WTC11 (cell line): ENCODE measurements around the gene C1QB. TPM values are rescaled to one million over a fixed set of nuclear protein-coding genes. Genes with fewer than 3 reads are reported as not detected.

Experiments used
- ATAC-seq: fragments of 200-7000 bp; cut with Tn5 transposase; 2 replicates; pipeline ENCODE4 v1.10.0; 2021; ENCODE audit warnings: mild to moderate bottlenecking, moderate library complexity
- CTCF ChIA-PET: fragments of 300-600 bp; sonication (Branson Sonifier 250); formaldehyde crosslinking; loops from one replicate; lab custom pipeline; 2021; ENCODE audit warnings: antibody characterized with exemption; lab: Charles Lee
- POLR2A ChIA-PET: fragments of 350-600 bp; sonication (Branson Sonifier 250); formaldehyde crosslinking; loops from one replicate; lab custom pipeline; 2021; ENCODE audit warnings: antibody characterized with exemption; lab: Charles Lee
- DNase-seq: peaks from one replicate; pipeline ENCODE4 v3.0.0; 2021; ENCODE audit warnings: low spot score
- H3K27ac Mint-ChIP-seq: 2 replicates; pipeline ENCODE4 v1.8.0; 2021; ENCODE audit warnings: mixed read lengths
- H3K27me3 Mint-ChIP-seq: 2 replicates; pipeline ENCODE4 v1.8.0; 2021; ENCODE audit warnings: low read depth, mild to moderate bottlenecking, moderate library complexity, mixed read lengths
- H3K36me3 Mint-ChIP-seq: 2 replicates; pipeline ENCODE4 v1.8.0; 2021; ENCODE audit warnings: mixed read lengths
- H3K4me1 Mint-ChIP-seq: 2 replicates; pipeline ENCODE4 v1.8.0; 2022; ENCODE audit warnings: mixed read lengths
- H3K4me3 Mint-ChIP-seq: 2 replicates; pipeline ENCODE4 v1.8.0; 2021; ENCODE audit warnings: mild to moderate bottlenecking, moderate library complexity, mixed read lengths
- H3K9me3 Mint-ChIP-seq: 2 replicates; pipeline ENCODE4 v1.8.0; 2021; ENCODE audit warnings: mixed read lengths
- E2F1 ChIP-seq: sonication (generic); formaldehyde crosslinking; IDR thresholded peaks from 2 replicates; pipeline ENCODE4 v1.8.0; 2022; ENCODE audit warnings: mild to moderate bottlenecking, missing genetic modification reagents
- FOXJ3 ChIP-seq: sonication (generic); formaldehyde crosslinking; IDR thresholded peaks from 2 replicates; pipeline ENCODE4 v1.9.0; 2021; ENCODE audit warnings: missing genetic modification reagents, mild to moderate bottlenecking, borderline replicate concordance
- FOXP1 ChIP-seq: sonication (generic); formaldehyde crosslinking; IDR thresholded peaks from 2 replicates; pipeline ENCODE4 v1.8.0; 2022; ENCODE audit warnings: missing genetic modification reagents, mild to moderate bottlenecking, moderate library complexity, borderline replicate concordance
- JAZF1 ChIP-seq: fragments of 250-450 bp; sonication (Bioruptor Pico); IDR thresholded peaks from 2 replicates; pipeline ENCODE4 v1.9.0; 2021; ENCODE audit warnings: moderate library complexity, mild to moderate bottlenecking, inconsistent platforms
- PREB ChIP-seq: sonication (generic); formaldehyde crosslinking; IDR thresholded peaks from 2 replicates; pipeline ENCODE4 v1.8.1; 2022; ENCODE audit warnings: mild to moderate bottlenecking, missing genetic modification reagents, moderate library complexity, borderline replicate concordance
- SMAD3 ChIP-seq: sonication (generic); formaldehyde crosslinking; IDR thresholded peaks from 2 replicates; pipeline ENCODE4 v1.8.0; 2022; ENCODE audit warnings: missing genetic modification reagents, mild to moderate bottlenecking, borderline replicate concordance
- SOX15 ChIP-seq: fragments of 250-450 bp; sonication (Bioruptor Pico); IDR thresholded peaks from 2 replicates; pipeline ENCODE4 v1.9.0; 2021; ENCODE audit warnings: mild to moderate bottlenecking
- SP1 ChIP-seq: sonication (generic); formaldehyde crosslinking; conservative IDR thresholded peaks from 2 replicates; pipeline ENCODE4 v1.8.1; 2022; ENCODE audit warnings: missing genetic modification reagents
- USF1 ChIP-seq: sonication (generic); formaldehyde crosslinking; IDR thresholded peaks from 2 replicates; pipeline ENCODE4 v1.8.0; 2022; ENCODE audit warnings: mild to moderate bottlenecking, missing genetic modification reagents
- ZBTB21 ChIP-seq: sonication (generic); formaldehyde crosslinking; IDR thresholded peaks from 2 replicates; pipeline ENCODE4 v1.8.1; 2023; ENCODE audit warnings: mild to moderate bottlenecking, missing genetic modification reagents, borderline replicate concordance
- ZNF121 ChIP-seq: sonication (generic); formaldehyde crosslinking; IDR thresholded peaks from 2 replicates; pipeline ENCODE4 v1.8.0; 2023; ENCODE audit warnings: missing genetic modification reagents
- ZNF532 ChIP-seq: fragments of 250-450 bp; sonication (Bioruptor Pico); IDR thresholded peaks from 2 replicates; pipeline ENCODE4 v1.9.0; 2021; ENCODE audit warnings: mild to moderate bottlenecking, borderline replicate concordance
- total RNA-seq: library from RNA; stranded (reverse); gene quantifications from 3 replicates; pipeline ENCODE4 v1.2.3, GENCODE V29; 2021
- TF ChIP-seq, protein P1 (sequence below): sonication (generic); formaldehyde crosslinking; IDR thresholded peaks from 2 replicates; pipeline ENCODE4 v1.8.1; 2023; ENCODE audit warnings: mild to moderate bottlenecking, missing genetic modification reagents, moderate library complexity
- TF ChIP-seq, protein P2 (sequence below): sonication (generic); formaldehyde crosslinking; IDR thresholded peaks from 2 replicates; pipeline ENCODE4 v1.8.1; 2023; ENCODE audit warnings: mild to moderate bottlenecking, missing genetic modification reagents
- TF ChIP-seq, protein P3 (sequence below): fragments of 200-600 bp; IDR thresholded peaks from 2 replicates; pipeline ENCODE4 v1.8.0; 2022; ENCODE audit warnings: antibody characterized with exemption

Gene C1QB
- total RNA-seq, 1 experiment from 2014 or later = 0.61 TPM

- Mint-ChIP-seq H3K4me3 (no peak overlapping the region), H3K27ac (no peak overlapping the region), H3K9me3 (no peaks in the 10 kb centered on the region), H3K27me3 (no peaks in the 10 kb centered on the region), H3K36me3 (no peaks in the 10 kb centered on the region), H3K4me1 (no peaks in the 10 kb centered on the region)
- DNase-seq (no peak), ATAC-seq (no peak)
- CTCF ChIA-PET = interaction anchor here (1.5 kb wide), 1 partner anchor 91 kb away, joined by 4 read pairs; no protein-coding TSS in a partner anchor
- POLR2A ChIA-PET = no interaction called here
- TF ChIP-seq FOXJ3 (CRISPR knock-in tag) = no peak
- TF ChIP-seq E2F1 (CRISPR knock-in tag) = no peak
- no peak for TF ChIP-seq USF1 (CRISPR knock-in tag)
- no peak for TF ChIP-seq SOX15 (CRISPR knock-in tag)
- TF ChIP-seq SP1 (CRISPR knock-in tag) = no peak
- TF ChIP-seq ZNF121 (CRISPR knock-in tag) = no peak
- TF ChIP-seq, protein P1, sequence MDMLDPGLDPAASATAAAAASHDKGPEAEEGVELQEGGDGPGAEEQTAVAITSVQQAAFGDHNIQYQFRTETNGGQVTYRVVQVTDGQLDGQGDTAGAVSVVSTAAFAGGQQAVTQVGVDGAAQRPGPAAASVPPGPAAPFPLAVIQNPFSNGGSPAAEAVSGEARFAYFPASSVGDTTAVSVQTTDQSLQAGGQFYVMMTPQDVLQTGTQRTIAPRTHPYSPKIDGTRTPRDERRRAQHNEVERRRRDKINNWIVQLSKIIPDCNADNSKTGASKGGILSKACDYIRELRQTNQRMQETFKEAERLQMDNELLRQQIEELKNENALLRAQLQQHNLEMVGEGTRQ (CRISPR knock-in tag) = no peak
- TF ChIP-seq FOXP1 (CRISPR knock-in tag) = no peak
- no peak for TF ChIP-seq PREB (CRISPR knock-in tag)
- no peak for TF ChIP-seq JAZF1 (CRISPR knock-in tag)
- TF ChIP-seq, protein P2, sequence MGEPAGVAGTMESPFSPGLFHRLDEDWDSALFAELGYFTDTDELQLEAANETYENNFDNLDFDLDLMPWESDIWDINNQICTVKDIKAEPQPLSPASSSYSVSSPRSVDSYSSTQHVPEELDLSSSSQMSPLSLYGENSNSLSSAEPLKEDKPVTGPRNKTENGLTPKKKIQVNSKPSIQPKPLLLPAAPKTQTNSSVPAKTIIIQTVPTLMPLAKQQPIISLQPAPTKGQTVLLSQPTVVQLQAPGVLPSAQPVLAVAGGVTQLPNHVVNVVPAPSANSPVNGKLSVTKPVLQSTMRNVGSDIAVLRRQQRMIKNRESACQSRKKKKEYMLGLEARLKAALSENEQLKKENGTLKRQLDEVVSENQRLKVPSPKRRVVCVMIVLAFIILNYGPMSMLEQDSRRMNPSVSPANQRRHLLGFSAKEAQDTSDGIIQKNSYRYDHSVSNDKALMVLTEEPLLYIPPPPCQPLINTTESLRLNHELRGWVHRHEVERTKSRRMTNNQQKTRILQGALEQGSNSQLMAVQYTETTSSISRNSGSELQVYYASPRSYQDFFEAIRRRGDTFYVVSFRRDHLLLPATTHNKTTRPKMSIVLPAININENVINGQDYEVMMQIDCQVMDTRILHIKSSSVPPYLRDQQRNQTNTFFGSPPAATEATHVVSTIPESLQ (CRISPR knock-in tag) = no peak
- TF ChIP-seq ZBTB21 (CRISPR knock-in tag) = no peak
Measured at GRCh38 chr1:22619252-22619651, 33.8 kb upstream of the C1QB start.

- no peaks in the 10 kb centered on the region for H3K27me3 Mint-ChIP-seq
- ATAC-seq (no peak), DNase-seq (no peak)
- H3K9me3 Mint-ChIP-seq = no peaks in the 10 kb centered on the region
- no peaks in the 10 kb centered on the region for H3K4me1 Mint-ChIP-seq
- no peak overlapping the region for H3K4me3 Mint-ChIP-seq
- TF ChIP-seq SMAD3 (no peak), ZNF532 (CRISPR knock-in tag) (no peak), SOX15 (CRISPR knock-in tag) (no peak)
- TF ChIP-seq, protein P3, sequence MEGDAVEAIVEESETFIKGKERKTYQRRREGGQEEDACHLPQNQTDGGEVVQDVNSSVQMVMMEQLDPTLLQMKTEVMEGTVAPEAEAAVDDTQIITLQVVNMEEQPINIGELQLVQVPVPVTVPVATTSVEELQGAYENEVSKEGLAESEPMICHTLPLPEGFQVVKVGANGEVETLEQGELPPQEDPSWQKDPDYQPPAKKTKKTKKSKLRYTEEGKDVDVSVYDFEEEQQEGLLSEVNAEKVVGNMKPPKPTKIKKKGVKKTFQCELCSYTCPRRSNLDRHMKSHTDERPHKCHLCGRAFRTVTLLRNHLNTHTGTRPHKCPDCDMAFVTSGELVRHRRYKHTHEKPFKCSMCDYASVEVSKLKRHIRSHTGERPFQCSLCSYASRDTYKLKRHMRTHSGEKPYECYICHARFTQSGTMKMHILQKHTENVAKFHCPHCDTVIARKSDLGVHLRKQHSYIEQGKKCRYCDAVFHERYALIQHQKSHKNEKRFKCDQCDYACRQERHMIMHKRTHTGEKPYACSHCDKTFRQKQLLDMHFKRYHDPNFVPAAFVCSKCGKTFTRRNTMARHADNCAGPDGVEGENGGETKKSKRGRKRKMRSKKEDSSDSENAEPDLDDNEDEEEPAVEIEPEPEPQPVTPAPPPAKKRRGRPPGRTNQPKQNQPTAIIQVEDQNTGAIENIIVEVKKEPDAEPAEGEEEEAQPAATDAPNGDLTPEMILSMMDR = no peak
- H3K27ac Mint-ChIP-seq = no peak overlapping the region
- ChIA-PET CTCF (no interaction called here), POLR2A (no interaction called here)
- no peaks in the 10 kb centered on the region for H3K36me3 Mint-ChIP-seq
Measured at GRCh38 chr1:22619798-22620197, 33.2 kb upstream of the C1QB start.
